Measurements from ENCODE around the gene FAM89B.

DNA sequence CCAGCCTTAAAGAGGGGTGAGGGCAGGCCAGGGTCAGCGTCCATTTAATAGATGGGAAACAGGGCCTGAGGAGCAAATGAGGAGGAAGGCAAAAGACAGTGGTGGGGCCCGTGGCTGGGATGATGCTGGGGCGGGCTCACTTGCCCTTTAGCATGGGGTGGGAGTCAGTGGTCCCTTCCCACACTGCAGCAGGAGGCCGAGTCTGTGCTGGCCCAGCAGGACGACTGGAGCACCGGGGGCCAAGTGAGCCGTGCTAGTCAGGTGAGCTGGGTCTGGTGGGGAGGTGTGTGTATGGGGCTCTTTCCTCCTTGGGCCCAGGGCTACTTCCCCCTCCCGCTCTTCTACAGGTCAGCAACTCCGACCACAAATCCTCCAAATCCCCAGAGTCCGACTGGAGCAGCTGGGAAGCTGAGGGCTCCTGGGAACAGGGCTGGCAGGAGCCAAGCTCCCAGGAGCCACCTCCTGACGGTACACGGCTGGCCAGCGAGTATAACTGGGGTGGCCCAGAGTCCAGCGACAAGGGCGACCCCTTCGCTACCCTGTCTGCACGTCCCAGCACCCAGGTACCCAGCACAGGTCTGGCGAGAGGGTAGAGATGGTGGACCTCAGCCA is 34.6 kb upstream of the FAM89B start:
- no peak for TF ChIP-seq CTCF (IDR thresholded peaks at IDR 0.05)
- TF ChIP-seq POLR2A (IDR thresholded peaks at IDR 0.05), result no peak
